ENCODE results near the gene ANKRD12.

Gene ANKRD12

GRCh38 chr18:9106094-9106493 lies 30.5 kb upstream of the ANKRD12 start:
- Histone ChIP-seq H2AFZ (no peak overlapping the region), H3K4me1 (peaks cover 47% of the 10 kb centered on the region), H3K4me2 (ENCODE audit: low read length) (peak overlapping the region; percentile 92), H3K27me3 (ENCODE audit: control insufficient read depth, insufficient read depth, low read length) (no peaks in the 10 kb centered on the region), H3K9ac (no peak overlapping the region), H3K36me3 (ENCODE audit: control insufficient read depth, insufficient read depth, low read length) (no peaks in the 10 kb centered on the region), H3K9me3 (ENCODE audit: control insufficient read depth, low read length) (no peaks in the 10 kb centered on the region), H3K4me3 (ENCODE audit: low read depth, low read length) (no peak overlapping the region), H3K27ac (no peak overlapping the region), H3K79me2 (peaks cover 62% of the 10 kb centered on the region)
- TF ChIP-seq, protein P1, sequence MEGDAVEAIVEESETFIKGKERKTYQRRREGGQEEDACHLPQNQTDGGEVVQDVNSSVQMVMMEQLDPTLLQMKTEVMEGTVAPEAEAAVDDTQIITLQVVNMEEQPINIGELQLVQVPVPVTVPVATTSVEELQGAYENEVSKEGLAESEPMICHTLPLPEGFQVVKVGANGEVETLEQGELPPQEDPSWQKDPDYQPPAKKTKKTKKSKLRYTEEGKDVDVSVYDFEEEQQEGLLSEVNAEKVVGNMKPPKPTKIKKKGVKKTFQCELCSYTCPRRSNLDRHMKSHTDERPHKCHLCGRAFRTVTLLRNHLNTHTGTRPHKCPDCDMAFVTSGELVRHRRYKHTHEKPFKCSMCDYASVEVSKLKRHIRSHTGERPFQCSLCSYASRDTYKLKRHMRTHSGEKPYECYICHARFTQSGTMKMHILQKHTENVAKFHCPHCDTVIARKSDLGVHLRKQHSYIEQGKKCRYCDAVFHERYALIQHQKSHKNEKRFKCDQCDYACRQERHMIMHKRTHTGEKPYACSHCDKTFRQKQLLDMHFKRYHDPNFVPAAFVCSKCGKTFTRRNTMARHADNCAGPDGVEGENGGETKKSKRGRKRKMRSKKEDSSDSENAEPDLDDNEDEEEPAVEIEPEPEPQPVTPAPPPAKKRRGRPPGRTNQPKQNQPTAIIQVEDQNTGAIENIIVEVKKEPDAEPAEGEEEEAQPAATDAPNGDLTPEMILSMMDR (IDR thresholded peaks at IDR 0.05): no peak

DNA sequence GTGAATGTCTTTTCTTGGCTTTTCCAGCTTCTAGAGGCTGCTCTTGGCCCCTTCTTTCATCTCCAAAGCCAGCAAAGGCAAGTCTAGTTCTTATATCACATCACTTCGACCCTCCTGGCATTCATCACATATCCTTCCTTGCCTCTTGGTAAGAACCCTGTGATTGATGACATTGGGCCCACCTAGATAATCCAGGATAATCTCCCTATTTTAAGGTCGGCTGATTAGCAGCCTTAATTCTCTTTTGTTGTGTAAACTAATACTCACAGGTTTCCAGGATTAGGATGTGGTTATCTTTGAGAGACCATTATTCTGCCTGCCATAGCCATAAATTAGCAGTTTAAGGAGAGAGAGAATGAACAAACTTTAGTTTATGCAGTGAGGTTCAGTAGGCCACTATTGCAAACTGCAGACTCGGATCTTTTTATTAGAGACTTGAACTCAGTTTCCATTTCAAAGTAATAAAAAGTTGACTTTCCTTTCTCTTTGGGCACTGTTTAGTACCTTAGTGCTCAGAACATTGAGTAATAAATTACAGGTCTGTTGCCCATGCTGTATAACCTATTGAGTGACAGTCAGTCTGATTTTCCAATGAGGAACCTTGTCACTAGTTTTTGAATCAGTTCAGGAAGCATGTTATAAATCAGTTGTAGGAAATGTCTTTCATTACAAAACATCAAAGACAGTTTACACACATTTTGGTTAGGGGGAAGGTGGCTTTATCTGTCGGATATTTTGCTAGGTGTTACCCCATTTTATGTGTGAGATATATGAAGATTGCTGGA lies 29.6 kb upstream of the ANKRD12 start:
- Histone ChIP-seq H3K36me3 (ENCODE audit: control insufficient read depth, insufficient read depth, low read length) (no peaks in the 10 kb centered on the region), H3K9ac (no peak overlapping the region), H3K9me3 (ENCODE audit: control insufficient read depth, low read length) (no peaks in the 10 kb centered on the region), H3K4me1 (peaks cover 47% of the 10 kb centered on the region), H3K79me2 (peaks cover 71% of the 10 kb centered on the region), H2AFZ (no peak overlapping the region), H3K27ac (no peak overlapping the region), H3K4me3 (ENCODE audit: low read depth, low read length) (no peak overlapping the region), H3K27me3 (ENCODE audit: control insufficient read depth, insufficient read depth, low read length) (no peaks in the 10 kb centered on the region), H3K4me2 (ENCODE audit: low read length) (peak overlapping the region; percentile 11)
- TF ChIP-seq, protein P1 (IDR thresholded peaks at IDR 0.05): no peak

GRCh38 chr18:9108911-9109310 lies 27.7 kb upstream of the ANKRD12 start:
- TF ChIP-seq, protein P1 (IDR thresholded peaks at IDR 0.05): no peak
- no peak overlapping the region for H3K9ac ChIP-seq
- no peak overlapping the region for H3K27ac ChIP-seq
- H3K4me2 ChIP-seq (ENCODE audit: low read length): no peak overlapping the region
- H3K4me3 ChIP-seq (ENCODE audit: low read depth, low read length): no peak overlapping the region
- peaks cover 85% of the 10 kb centered on the region for H3K79me2 ChIP-seq
- H3K27me3 ChIP-seq (ENCODE audit: control insufficient read depth, insufficient read depth, low read length): no peaks in the 10 kb centered on the region
- H3K9me3 ChIP-seq (ENCODE audit: control insufficient read depth, low read length): no peaks in the 10 kb centered on the region
- no peak overlapping the region for H2AFZ ChIP-seq
- H3K36me3 ChIP-seq (ENCODE audit: control insufficient read depth, insufficient read depth, low read length): no peaks in the 10 kb centered on the region
- peaks cover 43% of the 10 kb centered on the region for H3K4me1 ChIP-seq

GRCh38 chr18:9109523-9109922 lies 27.1 kb upstream of the ANKRD12 start:
- Histone ChIP-seq H3K79me2 (peaks cover 85% of the 10 kb centered on the region), H3K9me3 (ENCODE audit: control insufficient read depth, low read length) (no peaks in the 10 kb centered on the region), H3K27me3 (ENCODE audit: control insufficient read depth, insufficient read depth, low read length) (no peaks in the 10 kb centered on the region), H3K4me1 (peaks cover 37% of the 10 kb centered on the region), H3K36me3 (ENCODE audit: control insufficient read depth, insufficient read depth, low read length) (no peaks in the 10 kb centered on the region), H3K27ac (no peak overlapping the region), H3K4me2 (ENCODE audit: low read length) (no peak overlapping the region), H3K9ac (no peak overlapping the region), H3K4me3 (ENCODE audit: low read depth, low read length) (no peak overlapping the region), H2AFZ (no peak overlapping the region)
- TF ChIP-seq, protein P1 (IDR thresholded peaks at IDR 0.05): no peak

Measured in parathyroid adenoma (tissue), 2 donors.